Fibroblast of skin of right quadriceps (primary cell): ENCODE measurements around the gene MCHR2.
"Not testable (repeated sequence)": the region's sequence is repeated elsewhere in the genome, so short reads cannot be mapped to it uniquely, and the experiment has no call there.

Experiments
- DNase-seq: peaks from one replicate; pipeline ENCODE4 v3.0.0-alpha.2; 2013

The MCHR2 gene, protein sequence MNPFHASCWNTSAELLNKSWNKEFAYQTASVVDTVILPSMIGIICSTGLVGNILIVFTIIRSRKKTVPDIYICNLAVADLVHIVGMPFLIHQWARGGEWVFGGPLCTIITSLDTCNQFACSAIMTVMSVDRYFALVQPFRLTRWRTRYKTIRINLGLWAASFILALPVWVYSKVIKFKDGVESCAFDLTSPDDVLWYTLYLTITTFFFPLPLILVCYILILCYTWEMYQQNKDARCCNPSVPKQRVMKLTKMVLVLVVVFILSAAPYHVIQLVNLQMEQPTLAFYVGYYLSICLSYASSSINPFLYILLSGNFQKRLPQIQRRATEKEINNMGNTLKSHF

DNA sequence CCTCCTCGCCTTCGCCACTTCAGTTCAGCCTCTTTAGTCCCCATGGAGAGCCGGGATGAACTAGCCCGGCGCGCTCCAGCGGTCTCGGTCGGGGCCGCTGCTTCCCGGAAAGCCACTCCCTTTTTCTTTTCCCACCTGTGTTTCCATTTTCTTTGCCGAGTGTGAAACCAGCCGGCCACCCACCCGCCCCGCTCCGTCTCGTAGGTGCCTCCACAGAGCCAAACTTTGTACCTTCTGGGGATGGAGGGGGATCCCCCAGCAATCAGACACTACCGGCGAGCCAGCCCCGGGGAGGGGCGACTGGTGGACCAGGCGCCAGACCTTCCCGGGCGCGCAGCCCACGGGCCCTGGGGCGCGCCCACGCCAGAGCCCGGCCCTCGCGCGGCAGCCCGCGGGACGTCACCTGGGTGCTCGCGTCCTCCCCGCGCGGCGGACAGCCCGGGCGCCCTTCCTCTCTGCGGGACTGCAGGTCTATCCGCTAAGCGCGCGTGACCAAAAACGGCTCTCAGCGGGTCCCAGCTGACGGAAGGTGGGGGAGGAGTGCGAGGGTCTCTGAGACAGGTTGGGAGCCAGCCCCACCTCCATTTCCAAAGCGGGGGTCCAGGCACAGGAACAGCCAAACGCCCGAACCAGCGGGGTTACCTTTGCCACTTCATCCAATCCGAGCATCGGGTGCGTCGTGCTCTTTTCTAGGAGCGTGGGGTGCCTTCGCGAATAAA is at the start of gene MCHR2:
MCHR2 (minus strand) TSS at position 691 of the 719 bp plus-strand sequence. CDS start 38,076 bp downstream, outside the sequence.
- no peak for DNase-seq

DNA sequence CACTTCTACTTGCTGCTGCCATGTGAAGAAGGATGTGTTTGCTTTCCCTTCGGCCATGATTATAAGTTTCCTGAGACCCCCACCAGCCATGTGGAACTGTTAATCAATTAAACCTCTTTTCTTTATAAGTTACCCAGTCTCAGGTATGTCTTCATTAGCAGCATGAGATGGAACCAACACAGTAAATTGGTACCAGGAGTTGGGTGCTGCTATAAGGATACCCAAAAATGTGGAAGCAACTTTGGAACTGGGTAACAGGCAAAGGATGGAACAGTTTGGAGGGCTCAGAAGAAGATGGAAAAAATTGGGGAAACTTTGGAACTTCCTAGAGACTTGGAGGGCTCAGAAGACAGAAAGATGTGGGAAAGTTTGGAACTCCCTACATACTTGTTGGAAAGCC is 44.5 kb upstream of the MCHR2 start:
- DNase-seq: not testable (repeated sequence)

DNA sequence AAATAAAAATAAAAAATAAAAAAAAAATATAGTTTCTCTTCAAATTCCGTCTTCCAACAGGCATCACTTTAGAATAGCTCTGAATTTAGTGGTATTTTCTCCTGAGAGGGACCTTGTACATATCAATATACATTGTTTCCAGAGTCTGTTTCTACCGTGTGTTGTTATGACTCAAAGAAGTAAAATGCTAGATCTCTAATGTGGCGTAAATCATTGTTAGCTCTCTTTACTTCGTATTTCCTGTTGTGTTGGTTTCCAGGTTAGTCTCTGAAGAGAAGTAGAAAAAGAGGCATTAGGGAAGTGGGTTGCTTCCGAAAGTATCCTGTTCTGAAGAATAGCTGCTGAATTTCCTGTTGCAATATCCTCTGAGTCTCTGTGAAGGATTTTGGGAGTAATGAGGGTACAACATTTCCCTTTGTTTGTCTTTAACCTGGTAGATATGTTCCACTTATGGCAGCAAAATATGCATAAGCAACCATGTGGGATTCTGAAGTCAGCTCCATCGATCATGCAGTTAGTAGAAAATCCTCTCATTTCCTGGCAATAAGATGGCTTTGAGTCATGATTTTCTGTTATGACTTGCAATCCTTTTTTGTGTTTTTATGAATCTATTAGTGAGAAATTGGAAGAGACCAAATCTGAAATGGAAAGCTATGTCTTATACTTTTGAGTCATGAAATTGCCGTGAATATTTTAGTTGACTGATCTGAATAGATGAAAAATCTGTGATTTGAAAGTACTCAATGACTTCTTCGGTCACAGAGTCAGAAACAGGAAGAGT is 42.0 kb upstream of the MCHR2 start:
- peak; percentile 30 for DNase-seq

DNA sequence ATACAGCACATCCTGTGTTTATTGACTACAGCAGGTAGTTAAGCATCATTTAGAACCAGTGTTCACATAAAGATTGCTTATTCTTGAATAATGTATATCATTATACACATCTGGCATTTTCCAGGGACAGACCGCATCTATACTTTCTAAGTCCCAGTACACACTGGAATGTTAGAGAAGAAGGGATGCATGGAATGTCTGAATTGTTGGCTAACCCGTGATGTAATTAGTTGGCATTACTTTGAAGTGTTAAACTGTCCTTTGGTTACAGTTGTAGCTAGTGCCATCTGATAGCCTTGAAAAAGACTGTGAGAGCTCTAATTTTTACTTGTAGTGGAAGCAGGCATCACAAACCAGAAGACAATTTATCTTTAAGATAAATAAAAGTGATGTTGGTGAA is 29.8 kb upstream of the MCHR2 start:
- peak; percentile 9 for DNase-seq

DNA sequence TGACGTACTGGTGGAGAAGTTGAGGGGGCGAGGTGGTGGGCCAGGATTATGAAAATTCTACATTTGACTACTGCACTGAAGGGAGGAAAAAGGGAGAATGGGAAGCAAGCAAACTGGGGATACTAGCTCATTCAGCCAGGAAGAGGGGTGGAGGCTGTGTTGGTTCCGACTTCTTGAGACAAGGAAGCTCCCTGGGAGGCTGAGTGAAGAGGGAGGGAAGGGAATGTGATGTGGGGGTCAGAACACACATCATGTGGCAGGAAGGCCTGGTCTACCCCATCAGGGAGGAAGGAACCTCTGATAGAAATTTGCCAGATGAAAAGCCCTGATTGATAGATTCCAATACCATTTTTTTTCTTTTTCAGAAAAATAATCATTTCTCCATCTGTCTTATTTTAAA is 28.8 kb upstream of the MCHR2 start:
- DNase-seq: no peak

DNA sequence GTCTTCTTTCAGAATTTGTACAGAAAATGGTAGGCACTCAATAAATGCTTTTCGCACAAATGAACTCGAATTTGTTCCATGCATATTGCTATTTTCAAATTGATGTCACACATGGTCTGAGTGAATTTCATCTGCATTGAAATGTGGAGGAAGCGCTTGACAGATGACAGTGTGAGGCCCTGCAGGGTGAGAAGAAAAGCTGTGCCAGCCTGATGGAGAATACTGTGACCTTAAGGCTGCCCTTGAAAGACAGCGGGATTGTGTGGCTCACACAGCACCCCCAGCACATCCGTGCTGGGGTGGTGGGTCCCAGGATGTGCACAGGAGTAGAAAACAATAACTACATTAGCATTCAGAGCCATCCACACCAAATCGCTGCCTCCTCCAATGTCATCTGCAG is 14.8 kb upstream of the MCHR2 start:
- no peak for DNase-seq

DNA sequence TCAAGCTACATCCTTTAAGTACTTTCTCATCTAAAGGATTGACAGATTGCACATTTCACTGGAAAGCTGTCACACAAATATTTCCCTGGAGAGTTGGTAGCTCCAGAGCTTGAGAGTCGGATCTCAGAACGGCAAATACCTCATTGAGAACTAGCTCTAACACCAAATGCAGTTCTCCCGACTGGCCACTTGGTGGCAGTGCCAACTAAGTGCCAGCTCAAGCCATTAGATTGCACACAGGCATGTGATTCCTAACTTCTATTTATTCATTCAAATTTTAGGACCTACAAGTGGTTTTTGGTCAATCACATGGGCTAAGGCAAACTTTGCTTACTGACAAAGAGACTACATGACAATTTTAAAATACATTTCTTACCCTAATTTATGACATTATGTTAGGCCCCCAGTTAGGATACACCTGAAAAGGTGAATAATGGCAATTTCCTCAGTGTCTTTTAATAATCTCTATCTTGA is 7.9 kb upstream of the MCHR2 start:
- DNase-seq: peak; percentile 60

DNA sequence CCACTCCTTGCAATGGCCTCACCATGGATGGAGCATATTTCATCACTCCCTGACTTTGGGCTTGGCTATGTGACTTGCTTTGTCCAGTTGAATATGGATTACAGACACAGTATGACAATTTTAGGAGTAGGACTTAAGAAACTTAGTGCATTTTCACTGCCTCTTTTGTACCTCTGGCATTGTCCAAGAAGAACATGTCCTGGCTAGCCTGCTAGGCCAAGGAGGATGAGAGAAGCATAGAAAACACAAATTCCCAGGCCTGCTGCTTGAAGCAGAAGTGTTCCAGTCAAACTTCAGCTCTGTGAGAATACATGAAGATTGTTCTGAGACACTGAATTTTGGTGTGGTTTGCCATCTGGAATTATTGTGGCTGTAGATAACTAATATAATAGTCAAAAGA is 3.1 kb upstream of the MCHR2 start:
- no peak for DNase-seq

DNA sequence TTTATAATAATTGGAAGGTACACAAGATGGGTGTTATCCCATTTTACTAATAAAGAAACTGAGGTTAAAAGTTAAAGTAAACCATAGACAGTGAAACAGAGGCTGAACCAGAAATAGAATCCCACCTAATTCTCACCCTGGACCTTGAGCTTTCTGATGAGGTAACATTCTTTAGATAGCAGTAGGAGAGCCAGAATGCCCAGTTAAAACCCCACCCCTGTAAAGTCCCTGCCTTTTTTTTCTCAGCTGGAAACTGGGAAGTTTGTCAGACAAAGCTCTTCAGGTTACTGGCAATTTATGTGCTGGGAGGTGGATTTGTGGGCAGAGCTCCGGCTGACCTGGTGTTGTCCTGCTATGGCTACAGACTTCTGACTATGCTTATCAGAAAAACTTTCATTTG is 1.9 kb upstream of the MCHR2 start:
- DNase-seq: no peak

DNA sequence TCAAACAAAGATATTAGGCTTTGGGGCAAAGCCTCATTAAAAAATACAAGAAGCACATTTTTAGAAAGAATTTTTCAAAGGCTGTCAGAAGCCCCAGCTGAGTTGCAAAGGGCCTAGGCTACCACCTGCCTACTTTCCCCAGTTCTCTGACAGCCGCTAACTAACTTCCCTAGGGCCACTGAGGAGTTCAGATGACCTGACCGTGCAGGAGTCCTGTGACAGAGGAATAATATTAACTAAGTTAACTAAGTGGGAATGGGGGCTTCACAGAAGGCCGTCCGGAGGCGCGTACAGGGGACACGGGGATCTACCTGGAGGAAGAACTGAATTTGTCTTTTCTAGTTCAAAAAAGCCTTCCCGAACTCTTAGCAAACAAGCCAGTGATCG is 884 bp downstream of the MCHR2 start:
- no peak for DNase-seq

DNA sequence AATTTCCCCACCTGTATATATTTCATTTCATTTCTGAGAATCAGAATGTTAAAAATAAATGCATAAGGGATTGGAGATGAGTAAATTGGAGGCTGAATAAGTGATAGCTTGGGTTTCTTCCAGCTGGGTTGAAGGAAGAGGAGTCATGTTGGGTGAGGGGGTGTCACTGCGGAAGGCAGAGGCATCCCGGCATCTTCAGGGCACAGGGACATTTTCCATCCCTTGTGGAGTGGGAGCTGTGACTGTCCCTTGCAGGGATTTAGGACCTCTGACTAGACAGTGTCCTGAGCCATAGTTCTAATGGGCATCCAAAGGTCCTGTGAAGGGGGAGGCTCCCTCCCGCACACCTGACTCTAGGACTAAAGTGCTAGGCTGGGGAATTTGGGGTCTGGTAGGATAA is 2.1 kb downstream of the MCHR2 start:
- DNase-seq: no peak

DNA sequence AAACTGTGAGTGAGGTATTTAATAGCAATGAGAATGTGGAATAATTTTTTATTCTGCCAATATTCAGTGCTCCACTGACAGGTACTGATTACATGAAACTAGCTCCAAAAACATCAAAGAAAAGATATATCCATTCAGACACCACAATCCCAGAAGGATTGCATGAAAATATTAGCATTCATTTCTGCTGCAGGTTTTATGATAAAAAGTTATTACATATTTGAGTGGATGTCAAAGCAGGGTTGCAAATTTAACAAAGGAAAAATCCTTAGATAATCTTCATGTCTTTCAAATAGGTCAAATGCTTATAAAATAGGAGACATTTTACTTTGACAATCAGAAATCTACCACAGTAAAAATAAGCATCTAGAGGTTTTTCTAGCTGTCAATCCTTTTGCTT is 13.3 kb downstream of the MCHR2 start:
- no peak for DNase-seq

DNA sequence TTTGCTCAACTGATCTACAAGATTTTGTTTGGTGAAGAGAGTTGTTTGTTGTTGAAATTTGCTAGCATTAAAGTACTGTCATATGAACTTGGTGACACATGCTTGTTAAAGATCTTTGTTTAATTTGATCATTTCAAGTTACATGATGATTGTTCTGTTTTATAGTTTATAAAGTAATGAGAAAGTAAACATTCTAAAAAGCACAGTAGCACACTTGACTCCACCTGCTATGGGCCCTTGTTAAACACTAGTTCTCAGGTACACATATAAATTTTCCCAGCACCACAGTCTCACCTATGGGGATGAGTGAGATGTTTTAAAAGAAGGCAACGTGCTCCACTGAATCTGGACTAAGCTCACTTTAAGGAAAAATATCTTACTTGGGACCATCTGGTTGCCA is 14.1 kb downstream of the MCHR2 start:
- DNase-seq: no peak

DNA sequence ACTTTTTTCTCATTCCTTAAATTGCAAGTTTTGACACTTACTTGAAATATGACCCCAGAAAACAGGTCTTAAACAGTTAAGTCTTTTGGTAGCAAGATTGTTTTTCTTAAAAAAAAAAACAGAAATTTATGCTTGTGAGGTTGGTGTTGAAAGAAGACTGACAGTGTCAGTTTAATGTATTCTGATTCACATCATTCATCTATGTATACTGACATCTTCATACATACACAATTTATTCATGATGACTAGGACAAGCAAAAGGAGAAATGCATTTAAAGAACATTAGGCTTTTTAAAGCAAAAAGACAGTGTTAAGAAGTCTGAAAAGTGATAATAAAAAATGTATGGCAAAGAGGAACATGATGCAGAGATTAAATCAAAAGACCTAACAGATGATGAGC is 27.0 kb downstream of the MCHR2 start:
- no peak for DNase-seq

DNA sequence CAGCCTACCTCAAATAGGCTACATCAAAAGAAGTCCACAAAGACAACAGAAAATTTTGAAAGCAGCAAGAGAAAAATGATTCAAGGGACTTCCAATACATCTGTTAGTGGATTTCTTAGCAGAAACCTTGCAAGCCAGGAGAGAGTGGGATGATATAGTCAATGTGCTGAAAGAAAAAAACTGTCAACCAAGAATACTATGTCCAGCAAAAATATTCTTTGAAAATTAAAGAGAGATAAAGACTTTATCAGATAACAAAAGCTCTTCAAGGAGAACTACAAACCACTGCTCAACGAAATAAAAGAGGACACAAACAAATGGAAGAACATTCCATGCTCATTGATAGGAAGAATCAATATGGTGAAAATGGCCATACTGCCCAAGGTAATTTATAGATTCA is 34.0 kb downstream of the MCHR2 start:
- no peak for DNase-seq

DNA sequence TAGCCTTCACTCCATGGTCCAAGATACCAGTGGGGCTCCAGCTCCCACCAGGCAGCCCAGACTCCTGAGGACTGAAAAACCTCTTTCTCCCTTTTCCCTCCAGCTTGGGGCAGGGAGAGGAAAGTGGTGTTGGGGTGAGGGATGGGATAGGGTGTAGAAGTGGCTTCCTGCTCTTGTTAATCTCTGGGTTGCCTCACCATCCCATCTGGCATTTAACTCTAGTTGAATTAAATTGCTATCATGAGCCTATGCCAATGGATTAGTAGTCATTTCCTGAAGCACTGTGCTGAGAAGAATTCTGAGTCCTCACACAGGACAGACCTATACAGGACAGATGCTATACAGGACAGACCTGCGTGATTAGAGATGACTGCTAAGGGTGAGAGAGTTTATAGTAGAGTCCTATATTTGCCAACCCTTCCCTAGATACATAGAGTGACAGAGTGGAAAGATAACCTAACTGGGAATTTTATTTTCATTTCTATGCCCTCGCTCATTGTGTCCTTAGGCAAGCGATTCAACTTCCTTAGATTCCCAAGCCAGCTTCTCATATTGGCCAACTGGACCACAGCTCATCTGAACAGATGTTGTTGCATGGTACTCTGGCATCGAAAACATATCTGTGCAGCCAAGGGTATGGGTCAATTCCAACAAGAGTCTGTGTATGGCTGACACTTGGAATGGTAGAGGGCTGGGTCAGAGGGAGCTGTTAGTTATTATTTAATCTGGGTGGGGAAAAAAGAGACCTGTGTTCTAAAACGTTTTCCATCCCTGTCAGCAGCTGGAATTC is 42.8 kb downstream of the MCHR2 start:
- DNase-seq: no peak

DNA sequence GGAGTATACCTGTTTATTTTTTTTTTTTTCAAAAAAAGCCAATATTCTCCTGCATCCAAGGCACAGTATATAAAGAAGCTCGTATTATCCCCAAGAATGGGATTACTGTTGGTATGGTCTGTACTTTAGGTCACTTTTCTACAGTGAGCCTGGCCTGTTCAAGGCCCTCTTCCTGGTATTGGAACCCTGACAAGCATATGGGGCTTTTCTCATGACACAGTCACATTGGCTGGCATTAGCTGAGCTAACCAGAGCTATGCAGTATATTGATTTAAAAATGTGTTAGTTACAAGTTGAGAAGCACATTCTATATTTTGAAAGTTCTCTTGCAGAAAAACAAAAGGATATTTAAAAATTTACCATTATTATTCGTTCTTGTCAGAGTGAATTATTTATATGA is 48.0 kb downstream of the MCHR2 start:
- no peak for DNase-seq

DNA sequence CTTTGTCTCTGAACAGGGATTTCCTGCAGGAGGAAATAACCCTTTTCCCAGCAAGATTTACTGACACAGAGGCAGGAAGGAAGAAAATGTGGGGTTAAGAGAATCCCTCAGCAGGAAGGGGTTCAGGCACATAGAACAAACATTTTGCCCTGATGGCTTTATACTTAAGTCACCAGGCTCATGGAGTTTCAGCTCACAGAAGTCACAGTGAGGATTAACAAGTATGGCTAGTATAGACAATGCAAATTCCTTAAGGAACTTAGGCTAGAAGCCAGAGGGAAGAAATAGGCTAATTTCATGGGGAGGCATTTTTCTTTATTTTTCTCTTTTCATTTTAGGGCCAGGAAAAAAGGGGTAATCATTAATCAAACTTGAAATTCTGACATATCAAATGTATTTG is 50.2 kb downstream of the MCHR2 start:
- DNase-seq: no peak

DNA sequence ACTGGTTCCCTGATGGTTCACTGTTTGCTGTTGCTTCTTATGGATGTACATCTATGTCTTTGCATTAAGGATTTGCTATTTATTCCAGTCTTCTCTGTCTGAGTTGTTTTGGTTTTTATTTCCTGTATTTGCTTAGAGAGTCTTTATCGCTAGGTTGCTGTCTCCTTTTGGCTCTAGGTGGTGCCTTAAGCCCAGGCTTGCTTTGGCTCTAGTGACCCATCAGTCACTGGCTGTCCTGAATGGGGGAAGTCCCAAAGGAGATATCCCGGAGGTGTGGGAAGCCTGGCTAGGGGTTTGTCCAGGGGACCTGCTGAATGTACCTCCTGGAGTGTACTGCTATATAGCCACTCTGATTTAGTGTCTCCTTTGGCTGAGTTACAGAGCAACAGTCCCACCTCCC is 53.4 kb downstream of the MCHR2 start:
- DNase-seq: no peak

DNA sequence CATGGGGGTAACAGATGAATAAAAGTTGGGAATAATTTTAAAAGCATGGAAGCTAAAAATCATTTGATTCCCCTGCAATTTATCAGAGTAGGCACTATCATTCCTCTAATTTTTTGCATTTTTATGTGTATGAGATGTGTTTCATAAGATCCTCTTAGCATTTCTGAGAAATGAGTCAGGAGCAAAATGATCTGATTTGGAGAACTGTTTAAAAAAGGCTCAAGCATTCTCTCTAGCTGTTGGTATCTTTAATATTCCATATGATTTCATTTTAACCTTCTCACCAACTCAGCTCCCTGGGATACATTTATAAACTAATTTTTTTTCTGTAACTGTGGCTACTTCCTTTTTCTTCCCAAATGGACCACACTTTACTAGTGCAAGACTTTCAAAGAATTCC is 60.9 kb downstream of the MCHR2 start:
- DNase-seq: peak; percentile 90

DNA sequence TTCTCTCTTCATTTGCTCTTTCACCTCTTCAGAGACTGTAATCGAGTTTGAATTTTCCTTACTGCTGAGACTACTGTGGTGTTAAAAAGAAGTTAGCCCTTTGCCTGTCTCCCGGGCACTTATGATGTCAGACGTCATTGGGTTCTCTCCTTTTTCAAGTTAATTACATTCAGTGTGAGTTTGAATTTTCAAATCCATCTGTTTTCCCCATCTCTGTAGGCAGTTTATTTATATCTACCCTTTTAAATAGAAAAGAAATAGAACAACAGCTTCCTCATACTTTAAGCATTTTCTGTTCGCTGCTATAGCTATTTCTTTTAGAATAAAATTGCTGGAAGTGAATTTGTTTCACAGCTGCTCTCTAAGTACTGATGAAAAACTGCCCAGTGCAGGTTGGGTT is 81.4 kb downstream of the MCHR2 start:
- no peak for DNase-seq

DNA sequence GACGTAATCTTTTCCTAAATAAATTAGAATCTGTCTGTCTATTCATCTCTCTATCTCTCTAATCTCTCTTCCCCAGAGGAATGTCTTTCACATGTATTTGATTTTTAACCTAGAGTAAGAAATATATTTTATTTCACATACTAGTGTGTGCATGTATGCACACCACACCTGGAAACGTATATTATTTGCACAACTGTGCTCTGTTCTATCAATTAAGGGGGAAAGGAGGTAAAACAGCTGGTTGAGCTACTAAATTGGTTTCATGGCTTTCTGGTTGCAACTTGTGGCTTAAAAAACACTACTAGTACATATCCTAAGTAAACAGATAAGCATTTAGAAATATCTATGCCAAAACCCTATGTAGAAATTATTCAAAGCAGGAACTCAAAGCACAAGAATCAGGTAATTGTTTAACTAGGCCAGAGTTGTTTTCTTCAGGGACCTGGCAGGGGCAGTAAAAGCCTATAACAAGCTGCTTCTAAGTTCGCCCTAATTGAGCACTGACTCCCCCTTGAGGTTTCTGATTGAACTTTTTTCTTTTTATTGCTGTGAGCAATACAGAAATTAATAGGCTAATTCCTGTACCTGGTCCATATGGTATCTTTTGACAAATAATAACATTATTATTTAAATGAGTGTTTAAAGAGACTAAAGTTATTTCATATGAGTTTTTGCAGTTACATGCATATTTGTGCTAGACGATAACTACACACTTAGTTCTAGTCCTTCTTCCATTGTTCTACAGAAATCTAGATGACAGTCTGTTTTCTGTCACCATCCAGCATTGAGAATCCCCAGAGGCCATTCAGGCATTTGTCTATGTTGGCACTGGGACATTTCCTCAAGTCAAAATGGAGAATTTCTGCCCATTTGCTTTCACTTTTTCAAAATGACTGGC is 88.6 kb downstream of the MCHR2 start:
- DNase-seq: peak; percentile 62
